ENCODE data around the gene C1orf216. TPM values are rescaled to one million over a fixed set of nuclear protein-coding genes. Genes with fewer than 3 reads are reported as not detected.

C1orf216 gene
- total RNA-seq, 4 donors from 2014 or later, result 9.1 to 21.8 (median 18.4) TPM

DNA sequence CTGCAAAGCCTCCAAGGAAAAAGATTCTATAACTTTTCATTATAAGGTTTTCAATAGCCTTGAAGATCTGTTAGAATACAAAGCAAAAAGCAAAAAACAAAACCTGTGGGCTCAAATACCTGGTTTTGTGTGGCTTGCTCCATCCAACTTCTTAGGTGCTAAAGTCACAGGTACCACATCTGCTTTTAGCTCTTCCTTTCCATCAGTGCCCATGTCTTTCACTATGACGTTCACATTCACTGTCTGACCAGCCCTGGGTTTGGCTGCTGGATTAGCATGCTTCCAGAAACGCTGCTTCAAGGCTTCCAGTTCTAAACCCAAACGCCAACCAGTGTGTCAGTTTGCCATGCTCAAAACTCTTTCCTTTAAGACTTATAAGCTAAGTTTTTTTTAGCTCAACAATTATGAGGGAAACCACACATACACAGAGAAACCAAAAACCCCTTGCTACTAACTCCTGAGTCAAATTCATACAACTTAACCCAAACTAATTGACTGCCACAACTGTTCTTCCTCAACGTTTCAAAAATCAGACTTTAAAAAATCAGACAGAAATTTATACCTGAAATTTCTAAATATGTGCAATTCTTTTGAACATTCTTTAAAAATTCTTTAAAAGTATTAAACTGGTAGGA is 35.1 kb upstream of the C1orf216 start:
- Histone ChIP-seq H3K9me3 (no peaks in the 10 kb centered on the region), H3K36me3 (no peaks in the 10 kb centered on the region), H3K4me1 (no peaks in the 10 kb centered on the region), H3K4me3 (no peak overlapping the region), H3K27ac (no peak overlapping the region), H3K27me3 (no peaks in the 10 kb centered on the region)
- DNase-seq, result no peak
- no peak for TF ChIP-seq POLR2A (IDR thresholded peaks at IDR 0.05)
- intact Hi-C loops (cut with DNase I; ENCODE audit: low total_unique reads), result no loop called here

DNA sequence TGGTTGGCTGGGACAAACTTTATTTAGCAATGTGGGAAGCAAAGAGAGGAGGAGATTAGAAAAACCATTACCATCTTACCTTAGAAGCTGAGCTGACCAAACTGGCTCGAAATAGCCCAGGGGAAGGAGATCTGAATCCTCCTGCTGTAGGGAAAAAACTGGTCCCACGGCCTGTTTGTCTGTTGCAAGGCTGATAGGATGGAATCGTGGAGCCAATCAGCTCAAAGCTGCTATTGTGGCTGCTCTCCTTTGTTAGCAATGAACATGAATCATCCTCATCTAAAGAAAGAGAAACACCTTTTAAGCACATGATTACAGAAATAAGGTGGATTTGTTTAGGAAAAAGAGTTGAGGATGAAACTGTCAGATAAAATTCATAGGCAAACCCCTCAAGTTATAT is 29.6 kb upstream of the C1orf216 start:
- TF ChIP-seq POLR2A (IDR thresholded peaks at IDR 0.05), result no peak
- TF ChIP-seq CTCF (IDR thresholded peaks at IDR 0.05), result no peak
- Histone ChIP-seq H3K4me1 (no peaks in the 10 kb centered on the region), H3K27ac (no peak overlapping the region), H3K36me3 (no peaks in the 10 kb centered on the region), H3K4me3 (no peak overlapping the region), H3K9me3 (no peaks in the 10 kb centered on the region), H3K27me3 (no peaks in the 10 kb centered on the region)
- DNase-seq, result no peak
- intact Hi-C loops (cut with DNase I; ENCODE audit: low total_unique reads), result no loop called here

DNA sequence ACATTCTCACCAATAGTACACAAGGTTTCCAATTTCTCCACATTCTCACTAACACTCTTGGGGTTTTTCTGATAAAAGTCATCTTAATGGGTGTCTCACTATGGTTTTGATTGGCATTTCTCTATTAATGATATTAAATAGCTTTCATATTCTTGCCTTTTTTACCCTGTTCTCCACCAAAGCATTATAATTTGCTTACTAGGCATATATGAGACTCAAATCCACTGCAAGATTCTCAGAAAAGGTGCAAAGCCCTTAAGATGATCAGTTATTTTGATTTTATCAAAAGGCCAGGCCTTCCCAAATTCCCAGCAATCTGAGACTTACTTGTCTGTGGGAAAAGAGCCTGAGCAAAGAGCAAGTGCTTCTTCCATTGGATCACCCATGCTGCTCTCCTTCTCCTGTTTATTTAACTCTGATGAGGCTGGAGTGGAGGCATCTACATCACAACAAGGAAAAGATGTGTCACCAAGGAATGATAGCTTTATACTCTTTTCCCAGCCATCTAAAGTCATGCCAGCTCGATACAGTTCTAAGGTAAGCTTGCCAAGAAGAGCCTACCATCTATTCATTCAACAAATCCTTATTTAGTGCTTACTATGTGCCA is 26.5 kb upstream of the C1orf216 start:
- Histone ChIP-seq H3K27me3 (no peaks in the 10 kb centered on the region), H3K36me3 (no peaks in the 10 kb centered on the region), H3K9me3 (no peaks in the 10 kb centered on the region), H3K27ac (no peak overlapping the region), H3K4me1 (no peaks in the 10 kb centered on the region), H3K4me3 (no peak overlapping the region)
- intact Hi-C loops (cut with DNase I; ENCODE audit: low total_unique reads), result no loop called here
- TF ChIP-seq POLR2A (IDR thresholded peaks at IDR 0.05), result no peak
- DNase-seq, result no peak

GRCh38 chr1:35737120-35737519 is 18.4 kb upstream of the C1orf216 start:
- no peak for TF ChIP-seq POLR2A (IDR thresholded peaks at IDR 0.05)
- Histone ChIP-seq H3K27ac (no peak overlapping the region), H3K9me3 (no peaks in the 10 kb centered on the region), H3K4me1 (no peaks in the 10 kb centered on the region), H3K27me3 (no peaks in the 10 kb centered on the region), H3K4me3 (no peak overlapping the region), H3K36me3 (no peaks in the 10 kb centered on the region)
- no peak for DNase-seq
- intact Hi-C loops (cut with DNase I; ENCODE audit: low total_unique reads), result no loop called here

- Histone ChIP-seq H3K9me3 (no peaks in the 10 kb centered on the region), H3K27ac (no peak overlapping the region), H3K4me1 (no peaks in the 10 kb centered on the region), H3K4me3 (no peak overlapping the region), H3K27me3 (no peaks in the 10 kb centered on the region), H3K36me3 (no peaks in the 10 kb centered on the region)
- TF ChIP-seq CTCF (IDR thresholded peaks at IDR 0.05), result no peak
- TF ChIP-seq POLR2A (IDR thresholded peaks at IDR 0.05), result no peak
- intact Hi-C loops (cut with DNase I; ENCODE audit: low total_unique reads), result loop anchor here (5.0 kb wide), 1 partner anchor 160 kb away; no protein-coding TSS in a partner anchor
- DNase-seq, result no peak
These were observed 8.9 kb upstream of the C1orf216 start for GRCh38 chr1:35727434-35728040.

- peak; percentile 42 to 52 for DNase-seq
- Histone ChIP-seq H3K9me3 (no peaks in the 10 kb centered on the region), H3K4me1 (no peaks in the 10 kb centered on the region), H3K27me3 (no peaks in the 10 kb centered on the region), H3K36me3 (no peaks in the 10 kb centered on the region), H3K27ac (no peak overlapping the region), H3K4me3 (no peak overlapping the region)
- TF ChIP-seq CTCF (IDR thresholded peaks at IDR 0.05) (peak; percentile 75 to 81 (median 76)), POLR2A (IDR thresholded peaks at IDR 0.05) (no peak)
- intact Hi-C loops (cut with DNase I; ENCODE audit: low total_unique reads), result loop anchor here (5.0 kb wide), 1 partner anchor 159 kb away; no protein-coding TSS in a partner anchor
These were observed 8.1 kb upstream of the C1orf216 start for GRCh38 chr1:35726450-35727433.
